HG02763 (cell line): ENCODE measurements around the gene IFT80.

Source experiments
- ATAC-seq: cut with Tn5 transposase; IDR thresholded peaks from one replicate; pipeline ENCODE4 v1.9.1; 2021; ENCODE audit warnings: mild to moderate bottlenecking, moderate library complexity; ENCODE audit not compliant: unreplicated experiment

IFT80 gene

DNA sequence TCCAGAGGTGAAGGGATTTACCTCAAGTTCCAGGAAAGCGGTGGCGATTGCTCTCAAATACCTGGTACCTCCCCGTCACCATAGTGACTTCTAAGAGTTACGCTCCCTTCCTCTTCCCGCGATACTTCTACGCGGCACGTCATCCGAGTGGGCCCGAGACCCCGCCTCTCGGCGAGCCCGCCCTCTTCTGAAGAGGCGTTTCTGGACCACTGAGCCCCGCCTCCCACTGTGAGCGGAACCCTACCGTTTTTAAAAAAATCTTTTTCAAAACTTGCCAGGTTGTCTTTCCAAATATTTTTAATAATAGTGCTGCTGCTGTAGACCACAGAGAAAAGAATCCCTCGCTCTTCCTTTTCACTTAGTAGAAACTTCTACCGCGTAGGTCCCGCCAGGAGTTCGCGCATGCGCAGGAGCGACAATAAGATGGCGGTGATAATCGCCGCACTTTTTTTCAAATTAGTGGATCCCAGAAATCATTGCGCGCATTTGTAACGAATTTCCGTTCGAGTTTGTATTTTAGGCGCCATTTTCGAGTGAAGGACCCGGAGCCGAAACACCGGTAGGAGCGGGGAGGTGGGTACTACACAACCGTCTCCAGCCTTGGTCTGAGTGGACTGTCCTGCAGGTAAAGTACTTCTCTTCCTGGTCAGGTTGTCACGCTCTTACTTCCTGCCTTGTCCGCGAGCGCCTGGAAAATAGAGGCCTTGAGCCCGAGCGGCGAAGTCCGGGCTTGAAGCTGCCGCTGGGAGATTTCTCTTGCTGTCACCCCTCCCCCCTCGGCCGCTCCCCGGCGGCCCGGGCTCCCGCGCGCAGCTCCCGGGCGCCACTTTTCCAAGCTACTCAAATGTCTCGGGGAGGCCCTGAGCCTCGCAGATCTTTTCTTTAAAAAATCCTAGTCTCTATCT is at the start of gene IFT80, which contains the start of gene SMC4:
Gene IFT80 (minus strand): TSS at position 101 of the 905 bp plus-strand sequence. CDS start 14,625 bp downstream, outside the sequence.
Gene SMC4 (plus strand): TSS at position 526 of the 905 bp plus-strand sequence. CDS start 1,177 bp downstream, outside the sequence.
- peak; percentile 92 for ATAC-seq

DNA sequence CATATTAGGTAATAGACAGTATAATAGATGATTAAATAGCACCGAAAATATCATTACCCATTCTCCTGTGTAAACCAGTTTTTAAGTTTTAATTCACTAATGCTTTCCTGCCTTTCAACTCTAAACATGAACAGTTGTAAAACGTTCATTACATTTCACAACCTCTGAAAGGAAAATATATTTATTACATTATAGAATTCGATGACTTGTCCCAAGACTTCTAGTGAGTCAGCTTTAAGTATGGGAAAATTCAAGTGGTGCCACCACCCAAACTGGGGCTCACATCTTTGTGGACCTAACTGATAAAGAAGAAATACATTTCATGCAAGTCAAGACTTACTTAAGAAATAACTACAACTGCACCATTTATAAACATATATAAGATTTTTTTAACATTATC is 48.5 kb upstream of the IFT80 start:
- ATAC-seq, result no peak

DNA sequence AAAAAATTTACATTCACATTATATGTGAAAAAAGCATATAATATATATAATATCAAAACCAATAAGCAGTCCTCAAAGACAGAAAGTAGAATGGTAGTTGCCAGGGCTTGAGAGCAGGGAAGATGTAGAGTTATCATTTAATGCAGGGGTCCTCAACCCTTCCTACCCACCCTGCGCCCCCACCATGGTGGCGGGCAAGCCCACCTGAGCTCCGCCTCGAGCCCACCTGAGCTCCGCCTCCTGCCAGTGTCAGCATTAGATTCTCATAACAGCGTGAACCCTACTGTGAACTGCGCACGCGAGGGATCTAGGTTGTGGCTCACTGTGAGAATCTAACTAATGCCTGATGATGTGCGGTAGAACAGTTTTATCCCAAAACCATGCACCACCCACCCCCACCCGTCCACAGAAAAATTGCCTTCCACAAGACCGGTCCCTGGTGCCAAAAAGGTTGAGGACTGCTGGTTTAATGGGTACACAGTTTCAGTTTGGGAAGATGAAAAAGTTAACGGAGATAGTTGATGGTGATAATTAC is 47.6 kb upstream of the IFT80 start:
- no peak for ATAC-seq

DNA sequence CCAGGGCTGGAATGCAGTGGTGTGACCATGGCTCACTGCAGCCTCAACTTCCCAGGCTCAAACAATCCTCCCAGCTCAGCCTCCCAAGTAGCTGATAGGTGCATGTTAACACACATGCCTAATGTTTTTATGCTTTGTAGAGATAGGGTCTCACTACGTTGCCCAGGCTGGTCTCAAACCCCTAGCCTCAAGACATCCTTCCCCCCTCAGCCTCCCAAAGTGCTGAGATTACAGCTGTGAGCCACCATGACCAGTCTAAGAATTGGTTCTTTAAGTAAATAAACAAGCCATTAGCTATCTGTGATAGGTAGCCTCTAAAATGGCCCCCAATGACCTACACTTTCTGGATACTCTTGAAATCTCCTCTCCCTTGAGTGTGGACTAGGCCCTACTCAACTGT is 46.8 kb upstream of the IFT80 start:
- no peak for ATAC-seq

DNA sequence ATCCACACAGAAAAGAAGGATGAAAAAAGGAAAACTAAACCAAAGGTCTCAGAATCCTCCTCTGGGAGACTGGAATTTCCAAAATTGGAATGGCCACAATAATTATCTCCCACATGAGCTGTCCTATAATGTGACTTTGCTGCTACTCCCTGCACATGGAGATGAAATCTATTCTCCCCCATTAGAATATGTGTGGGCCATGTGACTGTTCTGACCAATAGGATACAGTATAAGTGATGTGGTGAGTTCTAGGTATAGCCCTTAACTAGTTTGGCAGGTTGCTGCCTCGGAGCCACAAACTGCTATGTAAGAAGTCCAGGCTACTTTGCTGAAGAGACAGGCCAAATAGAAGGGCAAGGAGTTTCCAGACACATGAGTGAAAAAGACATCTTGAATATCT is 45.4 kb upstream of the IFT80 start:
- ATAC-seq, result no peak

DNA sequence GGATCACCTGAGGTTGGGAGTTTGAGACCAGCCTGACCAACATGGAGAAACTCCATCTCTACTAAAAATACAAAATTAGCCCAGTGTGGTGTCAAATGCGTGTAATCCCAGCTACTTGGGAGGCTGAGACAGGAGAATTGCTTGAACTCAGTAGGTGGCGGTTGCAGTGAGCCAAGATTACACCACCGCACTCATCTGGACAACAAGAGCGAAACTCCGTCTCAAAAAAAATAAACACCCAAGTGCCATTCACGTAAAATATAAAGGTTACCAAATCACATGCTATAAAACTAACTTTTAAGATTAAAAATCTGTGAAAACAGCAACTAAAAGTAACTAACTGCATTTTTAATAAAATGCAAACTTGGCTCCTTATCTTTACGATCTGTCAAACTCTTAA is 41.7 kb upstream of the IFT80 start:
- ATAC-seq, result no peak

DNA sequence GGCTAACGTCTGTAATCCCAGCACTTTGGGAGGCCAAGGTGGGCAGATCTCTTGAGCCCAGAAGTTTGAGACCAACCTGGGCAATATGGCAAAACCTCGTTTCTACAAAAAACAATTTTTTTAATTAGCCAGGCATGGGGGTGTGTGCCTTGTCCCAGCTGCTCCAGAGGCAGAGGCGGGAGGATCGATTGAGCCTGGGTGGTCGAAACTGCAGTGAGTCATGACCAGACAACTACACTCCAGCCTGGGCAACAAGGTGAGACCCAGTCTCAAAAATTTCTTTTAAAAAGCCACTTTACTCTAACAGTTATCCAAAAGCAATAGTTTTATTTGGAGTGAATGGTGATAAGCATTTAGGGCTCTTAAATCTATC is 38.0 kb upstream of the IFT80 start:
- ATAC-seq, result no peak

DNA sequence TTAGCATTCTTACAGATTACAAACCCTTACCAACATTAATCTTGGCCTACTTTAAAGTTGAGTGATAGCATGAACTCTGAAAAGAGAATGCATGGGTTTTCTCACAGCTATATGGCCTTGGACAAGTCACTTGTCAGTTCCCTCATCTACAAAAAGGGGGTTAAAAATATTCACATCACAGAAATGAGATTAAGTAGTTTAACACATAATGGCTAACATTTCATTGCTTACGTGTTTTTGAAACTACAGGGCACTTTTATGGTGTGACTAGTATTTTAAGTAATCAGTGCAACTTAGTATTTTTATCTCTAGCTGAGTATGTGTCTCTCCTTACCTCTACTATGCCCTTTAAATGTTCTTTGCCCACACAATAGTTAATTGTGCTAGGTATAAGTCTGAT is 36.7 kb upstream of the IFT80 start:
- no peak for ATAC-seq

DNA sequence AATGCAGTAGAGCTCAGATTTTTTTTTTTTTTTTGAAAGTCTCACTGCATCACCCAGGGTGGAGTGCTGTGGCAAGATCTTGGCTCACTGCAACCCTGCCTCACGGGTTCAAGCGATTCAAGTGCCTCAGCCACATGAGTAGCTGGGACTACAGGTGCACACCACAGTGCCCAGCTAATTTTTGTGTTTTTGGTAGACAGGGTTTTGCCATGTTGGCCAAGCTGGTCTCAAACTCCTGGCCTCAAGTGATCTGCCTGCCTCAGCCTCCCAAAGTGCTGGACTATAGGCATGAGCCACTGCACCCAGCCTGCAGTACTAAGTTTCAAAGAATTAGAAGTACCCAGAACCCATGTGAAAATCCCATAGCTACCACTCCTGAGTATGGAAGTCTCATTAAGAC is 36.1 kb upstream of the IFT80 start:
- no peak for ATAC-seq

DNA sequence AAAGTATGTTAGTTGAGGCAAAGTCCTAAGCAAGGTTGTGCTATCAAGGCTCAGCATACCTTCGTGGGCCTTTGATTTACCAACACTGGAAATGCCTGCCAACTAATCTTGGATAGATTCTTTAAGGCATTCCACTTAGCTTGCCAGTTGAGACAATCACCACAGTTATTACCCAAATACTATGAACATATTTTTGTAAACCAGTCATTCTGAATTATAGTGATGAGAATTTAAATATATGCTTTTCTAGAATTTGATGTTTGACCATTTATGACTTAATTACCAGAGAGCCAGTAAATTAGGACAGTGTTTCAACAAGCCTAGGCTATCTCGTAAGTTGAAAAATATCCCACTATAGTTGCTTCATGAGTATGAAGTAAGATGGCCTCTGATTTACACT is 35.0 kb upstream of the IFT80 start:
- no peak for ATAC-seq

DNA sequence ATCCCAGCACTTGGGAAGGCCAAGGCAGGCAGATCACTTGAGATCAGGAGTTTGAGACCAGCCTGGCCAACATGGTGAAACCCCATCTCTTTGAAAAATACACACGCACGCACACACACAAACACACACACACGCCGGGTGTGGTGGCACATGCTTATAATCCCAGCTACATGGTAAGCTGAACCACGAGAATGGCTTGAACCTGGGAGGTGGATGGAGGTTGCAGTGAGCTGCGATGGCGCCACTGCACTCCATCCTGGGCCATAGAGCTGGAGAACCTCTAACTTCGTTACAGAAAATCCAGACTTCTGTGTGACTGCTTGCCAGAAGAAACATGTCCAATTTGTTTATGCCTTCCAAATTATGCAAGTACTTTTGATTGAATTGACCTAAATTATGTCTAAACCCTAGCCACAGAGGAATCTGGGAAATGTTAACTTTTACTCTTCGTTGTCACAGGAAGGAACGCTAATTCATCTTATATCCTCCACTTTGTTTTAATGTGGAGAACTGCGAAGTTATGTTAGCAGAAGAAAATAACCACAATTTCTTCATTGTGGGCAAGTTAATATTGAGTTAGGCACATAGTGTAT is 28.9 kb upstream of the IFT80 start:
- ATAC-seq, result no peak

DNA sequence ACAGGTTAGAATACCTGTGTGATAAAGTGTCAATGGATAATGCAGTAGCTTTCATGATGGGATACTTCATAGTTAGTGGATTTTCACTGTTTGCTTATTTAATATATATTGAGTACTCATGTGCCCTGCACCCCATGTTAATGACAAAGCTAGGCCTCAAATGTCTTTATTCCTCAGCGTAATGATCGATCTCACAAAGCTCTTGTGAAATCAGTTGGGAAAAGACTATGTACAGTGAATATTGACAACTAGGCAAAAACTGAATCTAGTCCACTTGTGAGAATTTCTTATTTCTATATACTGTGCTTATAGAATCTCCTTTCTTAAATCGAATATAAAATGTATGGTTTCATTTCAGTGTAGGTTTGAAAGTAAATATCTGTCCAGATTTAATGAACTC is 18.3 kb upstream of the IFT80 start:
- no peak for ATAC-seq

DNA sequence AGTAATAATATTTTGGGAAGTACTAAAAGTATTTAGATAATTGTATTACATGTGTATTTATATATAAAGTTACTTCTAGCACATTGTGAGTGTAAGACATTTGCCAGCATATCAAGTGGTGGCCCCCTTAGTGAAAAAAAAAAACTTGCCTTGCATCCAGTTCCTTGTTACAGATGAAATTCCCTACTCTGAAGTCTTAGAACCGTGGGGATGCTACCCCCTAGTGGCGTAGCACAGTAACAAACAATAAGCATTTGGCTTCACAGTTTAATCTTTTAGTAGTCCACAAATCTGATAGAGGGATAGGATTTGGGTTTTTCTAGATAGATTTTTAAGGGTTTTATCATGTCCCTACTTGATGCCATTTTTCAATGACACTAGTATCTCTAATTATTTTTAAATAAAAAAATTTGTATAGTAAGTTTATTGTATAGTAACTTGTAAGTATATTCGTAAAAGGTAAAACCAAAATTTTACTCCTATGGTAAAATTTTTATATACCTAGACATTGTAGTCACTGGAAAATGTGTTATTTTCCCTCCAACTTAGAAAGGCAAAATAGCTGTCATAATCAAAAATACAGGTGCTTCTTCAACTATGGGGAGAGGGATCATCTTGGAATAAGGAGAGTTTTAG is 14.7 kb upstream of the IFT80 start:
- ATAC-seq, result no peak

DNA sequence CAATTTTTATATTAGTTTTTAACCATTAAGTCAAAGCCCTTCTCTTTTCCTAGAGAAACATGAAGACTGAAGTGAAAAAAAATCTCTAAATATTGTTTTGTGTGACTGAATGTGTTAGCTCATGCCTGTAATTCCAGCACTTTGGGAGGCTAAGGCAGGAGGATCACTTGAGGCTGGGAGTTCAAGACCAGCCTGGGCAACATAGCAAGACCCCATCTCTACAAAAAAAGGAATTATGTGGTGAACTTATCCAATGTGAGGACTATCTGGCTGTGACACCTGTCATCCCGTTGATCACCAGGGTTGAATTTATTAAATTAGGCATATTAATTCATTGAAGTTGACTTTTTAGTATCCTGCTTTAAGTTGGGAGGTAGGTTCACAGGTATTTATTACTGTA is 13.5 kb upstream of the IFT80 start:
- ATAC-seq, result no peak

DNA sequence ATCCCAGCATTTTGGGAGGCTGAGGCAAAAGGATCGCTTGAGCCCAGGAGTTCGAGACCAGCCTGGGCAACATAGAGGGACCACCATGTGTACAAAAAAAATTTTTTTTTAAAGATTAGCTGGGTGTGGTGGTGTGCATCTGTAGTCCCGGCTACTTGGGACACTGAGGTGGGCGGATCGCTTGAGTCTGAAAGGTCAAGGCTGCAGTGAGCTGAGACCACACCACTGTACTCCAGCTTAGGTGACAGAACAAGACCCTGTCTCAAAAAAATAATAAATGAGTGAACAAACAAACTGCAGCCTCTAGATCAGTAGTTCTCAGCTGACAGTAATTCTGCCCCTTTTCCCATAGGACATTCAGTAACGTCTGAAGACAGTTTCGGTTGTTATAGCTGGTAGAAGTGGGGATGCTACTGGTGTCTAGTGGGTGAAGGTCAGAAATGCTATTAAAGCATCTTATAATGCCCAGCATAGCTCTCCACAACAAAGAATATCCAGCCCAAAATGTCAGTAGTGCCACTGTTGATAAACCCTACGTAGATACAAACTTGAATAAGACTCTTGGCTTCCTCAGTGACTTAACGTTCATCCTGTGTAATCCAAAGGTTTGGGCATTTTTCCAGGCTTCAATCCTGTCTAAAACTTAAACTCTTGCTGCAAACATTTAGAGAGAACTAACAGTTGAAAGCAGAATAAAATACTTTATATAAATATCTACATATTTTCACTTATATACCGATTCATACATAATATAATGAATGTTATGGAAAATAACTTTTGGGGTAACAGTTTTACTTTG is 11.0 kb upstream of the IFT80 start:
- no peak for ATAC-seq

DNA sequence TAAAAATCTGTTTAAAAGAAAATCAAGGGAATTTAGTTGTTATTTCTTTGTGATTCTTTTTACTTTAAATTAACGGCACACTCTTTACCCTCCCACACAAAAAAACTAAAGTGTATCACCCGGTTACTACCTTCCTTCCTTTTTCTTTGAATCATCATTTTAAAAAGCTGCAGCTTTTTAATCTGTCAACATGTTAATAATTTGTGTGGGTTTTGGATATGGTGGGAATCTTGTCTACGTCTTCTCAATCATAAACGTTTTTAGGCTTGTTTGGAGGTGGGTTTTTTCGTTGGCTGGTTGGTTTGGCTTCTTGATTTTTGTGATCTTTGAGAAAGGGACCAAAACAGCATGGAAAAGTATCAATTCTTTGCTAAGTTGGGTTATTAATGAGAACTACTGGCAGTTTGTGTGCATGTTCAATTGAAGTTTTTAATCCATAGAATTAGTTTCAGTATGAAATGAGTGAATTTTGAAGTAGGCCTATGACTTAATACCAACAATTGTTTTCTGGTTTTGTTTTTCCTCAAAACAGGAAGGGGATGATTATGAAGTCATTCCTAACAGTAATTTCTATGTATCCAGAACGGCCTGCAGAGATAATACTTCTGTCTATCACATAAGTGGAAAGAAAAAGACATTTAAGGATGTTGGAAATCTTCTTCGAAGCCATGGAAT is 4.9 kb upstream of the IFT80 start:
- no peak for ATAC-seq

DNA sequence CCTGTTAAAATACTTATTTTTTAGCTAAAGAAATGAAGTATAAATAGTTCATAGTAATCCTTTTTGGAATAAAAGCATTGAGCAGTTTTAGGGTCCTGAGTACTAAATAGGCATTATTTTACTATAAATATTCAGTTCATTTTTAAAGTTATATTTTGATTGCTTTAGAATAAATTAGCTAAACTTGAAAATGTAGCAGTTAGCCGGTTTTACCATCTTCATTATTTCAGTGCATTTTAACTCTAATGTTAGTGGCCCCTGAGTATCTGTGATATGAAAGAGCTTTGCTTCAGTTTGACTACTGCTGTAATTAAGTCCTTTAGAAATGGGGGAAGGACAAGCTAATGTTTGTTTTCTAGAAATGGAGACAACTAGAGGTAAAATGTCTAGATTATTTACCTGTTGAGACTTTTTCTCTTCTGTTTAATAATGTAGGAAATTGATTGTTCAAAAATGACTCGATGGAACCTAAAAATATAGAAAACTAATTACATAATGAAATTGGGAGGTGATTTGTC is 4.1 kb upstream of the IFT80 start:
- ATAC-seq, result no peak

DNA sequence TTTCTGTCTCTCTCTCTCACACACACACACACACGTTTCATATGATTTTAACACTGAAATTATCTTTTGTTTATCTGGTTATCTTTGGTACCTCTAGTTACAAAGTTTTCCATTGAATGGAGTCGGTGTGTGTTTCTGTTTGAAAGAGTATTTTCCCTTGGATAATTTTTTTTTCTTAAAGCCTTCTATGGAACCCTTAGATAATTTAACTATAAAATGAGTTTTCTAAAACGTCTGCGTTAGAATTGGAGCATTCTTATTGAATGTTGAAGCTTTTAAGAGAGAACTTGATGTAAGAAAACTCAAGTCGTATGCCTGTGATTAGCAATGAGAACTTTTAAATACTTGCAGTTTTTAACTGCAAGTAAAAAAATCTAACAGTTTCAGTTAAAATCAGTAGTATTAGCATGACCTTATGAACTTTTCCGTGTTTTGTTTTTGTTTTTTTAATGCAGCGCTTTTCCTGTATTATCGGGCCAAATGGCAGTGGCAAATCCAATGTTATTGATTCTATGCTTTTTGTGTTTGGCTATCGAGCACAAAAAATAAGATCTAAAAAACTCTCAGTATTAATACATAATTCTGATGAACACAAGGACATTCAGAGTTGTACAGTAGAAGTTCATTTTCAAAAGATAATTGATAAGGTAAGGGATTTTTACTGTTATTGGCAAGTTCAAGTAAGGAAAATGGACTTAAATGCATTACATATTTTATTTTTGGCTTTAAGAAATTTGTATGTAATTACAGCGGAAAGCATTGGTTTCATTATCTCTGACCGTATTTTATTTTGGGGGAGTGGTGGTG is 3.4 kb upstream of the IFT80 start:
- no peak for ATAC-seq
